Measurements from ENCODE around the gene ZBTB7A.

Gene ZBTB7A

DNA sequence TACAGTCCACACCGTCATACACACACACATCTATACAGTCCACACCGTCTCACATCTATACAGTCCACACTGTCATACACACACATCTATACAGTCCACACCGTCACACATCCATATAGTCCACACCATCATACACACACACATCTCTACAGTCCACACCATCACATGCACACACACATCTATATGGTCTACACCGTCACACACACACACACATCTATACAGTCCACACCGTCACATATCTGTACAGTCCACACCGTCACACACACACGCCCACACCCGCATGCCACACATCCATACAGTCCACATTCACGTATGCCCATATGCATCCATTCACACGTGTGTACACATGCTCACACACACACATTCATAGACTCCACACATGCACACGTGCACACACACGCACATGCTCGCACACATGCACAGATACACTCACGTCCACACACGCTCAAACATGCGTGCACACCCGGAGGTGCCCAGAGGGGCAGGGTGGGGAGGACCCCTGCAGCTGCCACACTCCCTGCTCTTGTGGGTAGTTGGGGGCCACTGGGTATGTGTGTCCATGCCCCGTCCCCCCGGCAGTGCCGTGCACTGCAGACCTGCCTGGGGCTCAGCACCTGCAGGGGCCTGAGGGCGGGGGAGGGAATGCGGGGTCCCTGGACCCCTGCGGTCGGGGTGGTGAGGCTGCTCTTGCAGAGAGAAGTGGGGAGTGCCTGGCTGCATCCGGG, 30.0 kb downstream of the ZBTB7A start:
- no peak for DNase-seq (ENCODE audit: low read depth in 3 of 3)

- no peak for DNase-seq (ENCODE audit: low read depth in 3 of 3)
Measured at GRCh38 chr19:4035582-4035981, 31.1 kb downstream of the ZBTB7A start.

DNA sequence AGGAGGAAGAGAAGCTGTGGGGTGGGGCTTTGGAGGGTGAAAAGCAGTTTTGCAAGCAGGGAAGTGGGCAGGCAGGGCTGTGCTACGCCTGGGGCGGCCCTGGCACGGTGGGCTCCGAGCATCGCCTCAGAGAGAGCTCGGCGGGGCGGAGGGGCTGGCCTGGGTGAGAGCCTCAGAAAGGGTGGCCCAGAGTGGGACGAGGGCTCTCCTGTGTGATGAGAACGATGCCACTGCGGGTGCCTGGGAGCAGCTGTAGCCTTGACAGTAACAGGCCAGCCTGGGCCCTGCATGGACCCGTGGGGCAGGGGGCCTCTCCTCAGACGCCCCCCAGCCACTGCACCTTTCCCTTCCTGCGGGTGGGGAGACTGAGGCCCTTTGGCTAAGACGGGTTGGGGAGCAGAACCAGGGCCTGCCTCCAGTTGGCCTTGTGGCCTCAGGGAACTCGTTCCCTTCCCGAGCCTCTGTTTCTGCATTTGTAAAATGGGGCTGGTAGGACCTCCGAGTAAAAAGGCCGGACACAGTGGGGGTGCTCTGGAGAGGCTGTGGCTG, 31.6 kb downstream of the ZBTB7A start:
- DNase-seq (ENCODE audit: low read depth in 3 of 3): no peak

DNA sequence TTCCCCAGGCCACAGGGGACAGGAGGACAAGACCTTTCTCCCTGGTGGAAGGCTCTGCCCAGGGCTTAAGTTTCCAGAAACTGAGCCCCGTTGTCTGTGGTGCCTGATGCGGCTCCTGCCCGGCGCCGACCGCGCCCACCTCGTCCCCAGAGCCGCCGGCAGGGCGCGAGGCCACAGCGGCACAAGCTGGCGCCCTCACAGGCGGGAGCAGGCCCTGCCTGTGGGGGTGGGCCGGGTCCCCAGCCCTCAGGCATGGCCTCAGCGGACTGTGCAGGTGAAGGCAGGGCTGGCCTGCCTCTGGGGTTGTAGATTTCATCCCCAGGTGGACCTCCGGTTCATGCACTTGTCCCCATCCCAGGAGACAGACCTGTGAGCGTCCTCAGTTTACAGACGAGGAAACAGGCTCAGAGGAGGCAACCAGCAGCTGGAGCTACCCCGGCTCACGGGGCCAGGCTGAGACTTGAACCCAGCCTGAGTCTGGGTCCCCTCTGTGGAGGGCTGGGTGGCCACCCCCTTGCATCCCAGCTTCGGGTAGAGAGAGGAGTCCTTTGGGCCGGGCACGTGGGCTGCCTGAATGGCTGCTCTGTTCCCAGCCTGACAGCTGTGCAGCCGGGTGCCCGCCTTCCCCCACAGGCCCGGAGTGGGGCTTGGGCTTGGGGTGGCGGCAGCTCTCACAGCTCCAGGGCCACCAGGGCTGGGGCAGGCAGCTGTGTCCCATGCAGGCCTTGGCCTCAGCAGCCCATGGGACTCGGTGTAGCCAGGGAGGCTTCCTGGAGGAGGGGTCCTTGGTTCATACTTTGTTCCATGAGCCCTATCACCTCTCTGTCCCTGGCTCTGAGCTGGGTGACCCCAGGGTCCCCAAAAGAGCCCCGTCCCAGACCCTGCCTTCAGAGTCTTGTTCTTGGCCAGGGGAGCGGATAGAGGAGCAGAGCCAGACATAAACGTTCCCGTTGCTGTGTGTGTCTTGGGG, 32.4 kb downstream of the ZBTB7A start:
- no peak for DNase-seq (ENCODE audit: low read depth in 3 of 3)

DNA sequence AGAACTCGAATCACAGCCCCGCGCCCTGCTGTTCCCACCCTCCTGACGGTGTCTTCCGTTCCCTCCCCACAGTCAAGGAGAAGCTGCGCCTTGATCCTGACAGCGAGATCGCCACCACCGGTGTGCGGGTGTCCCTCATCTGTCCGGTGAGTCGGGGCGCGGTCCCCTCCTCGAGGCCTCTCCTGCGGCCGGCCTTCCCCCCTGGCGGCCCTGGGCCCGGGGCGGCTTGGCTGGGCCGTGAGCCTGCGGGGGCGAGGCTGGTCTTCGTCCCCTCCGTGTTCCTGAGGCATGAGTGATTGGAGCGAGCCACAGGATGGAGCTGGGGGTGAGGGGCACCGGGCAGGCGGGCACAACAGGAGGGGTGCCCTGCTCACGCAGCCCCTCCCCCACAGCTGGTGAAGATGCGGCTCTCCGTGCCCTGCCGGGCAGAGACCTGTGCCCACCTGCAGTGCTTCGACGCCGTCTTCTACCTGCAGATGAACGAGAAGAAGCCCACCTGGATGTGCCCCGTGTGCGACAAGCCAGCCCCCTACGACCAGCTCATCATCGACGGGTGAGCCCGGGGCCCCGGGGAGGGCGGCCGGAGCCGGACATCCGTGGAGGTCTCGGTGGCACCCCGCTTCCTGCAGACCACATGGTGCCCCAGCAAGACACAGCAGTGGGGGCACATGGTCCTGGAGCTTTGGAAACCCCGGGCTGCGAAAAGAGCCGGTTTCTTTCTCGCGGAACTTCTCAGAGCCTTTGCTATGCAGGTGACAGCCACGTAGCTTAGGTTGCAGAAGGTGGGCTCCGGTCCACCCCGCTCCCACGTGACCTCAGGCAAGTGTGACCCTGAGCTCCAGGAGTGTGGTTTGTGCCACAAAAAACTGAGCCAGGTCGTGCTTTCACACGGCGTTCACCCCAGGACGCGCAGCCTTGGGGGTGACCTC, 33.4 kb downstream of the ZBTB7A start:
- DNase-seq (ENCODE audit: low read depth in 3 of 3): no peak

- DNase-seq (ENCODE audit: low read depth in 3 of 3): no peak
Measured at GRCh38 chr19:4032436-4032835, 34.3 kb downstream of the ZBTB7A start.

- no peak for DNase-seq (ENCODE audit: low read depth in 3 of 3)
Measured at GRCh38 chr19:4031420-4031819, 35.3 kb downstream of the ZBTB7A start.

DNA sequence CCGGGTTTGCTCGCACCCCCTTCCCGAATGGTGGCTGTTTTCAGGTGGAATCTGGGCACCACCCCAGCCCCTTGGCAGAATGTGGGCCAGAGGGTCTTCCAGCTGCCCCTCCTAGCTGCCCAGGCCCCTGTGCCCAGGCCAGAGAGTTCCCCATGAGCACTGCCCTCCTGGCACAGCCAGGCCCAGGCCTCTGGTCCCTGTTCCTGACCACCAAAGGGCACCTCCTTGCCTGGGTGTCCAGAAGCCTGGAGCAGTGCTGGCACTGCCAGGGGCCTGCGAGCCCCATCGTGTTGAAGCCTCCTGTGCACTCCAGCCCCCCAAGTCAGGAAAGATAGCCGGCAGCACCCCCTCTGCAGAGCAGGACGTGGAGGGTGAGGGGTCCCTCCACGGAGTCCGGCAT, 35.7 kb downstream of the ZBTB7A start:
- DNase-seq (ENCODE audit: low read depth in 3 of 3): no peak

GRCh38 chr19:4030552-4030951, 36.1 kb downstream of the ZBTB7A start:
- DNase-seq (ENCODE audit: low read depth in 3 of 3): no peak

GRCh38 chr19:4029247-4029614, 37.5 kb downstream of the ZBTB7A start:
- no peak for DNase-seq (ENCODE audit: low read depth in 3 of 3)

- no peak for DNase-seq (ENCODE audit: low read depth in 3 of 3)
Measured at GRCh38 chr19:4028334-4029246, 38.1 kb downstream of the ZBTB7A start.

DNA sequence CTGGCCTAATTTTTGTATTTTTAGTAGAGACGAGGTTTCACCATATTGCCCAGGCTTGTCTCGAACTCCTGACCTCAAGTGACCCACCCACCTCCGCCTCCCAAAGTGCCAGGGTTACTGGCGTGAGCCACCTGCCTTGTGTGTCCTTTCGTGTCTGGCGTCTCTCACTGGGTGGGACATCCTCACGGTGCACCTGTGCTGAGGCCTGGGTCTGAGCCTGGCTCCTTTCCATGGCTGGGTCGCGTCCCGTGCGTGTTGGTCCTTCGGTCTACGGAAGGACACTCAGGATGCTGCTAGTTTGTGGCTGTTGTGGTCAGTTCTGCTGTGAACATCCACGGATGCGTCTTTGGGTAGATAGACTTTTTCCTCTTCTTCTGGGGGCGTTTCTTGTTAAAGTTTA, 39.6 kb downstream of the ZBTB7A start:
- DNase-seq (ENCODE audit: low read depth in 3 of 3): no peak

DNA sequence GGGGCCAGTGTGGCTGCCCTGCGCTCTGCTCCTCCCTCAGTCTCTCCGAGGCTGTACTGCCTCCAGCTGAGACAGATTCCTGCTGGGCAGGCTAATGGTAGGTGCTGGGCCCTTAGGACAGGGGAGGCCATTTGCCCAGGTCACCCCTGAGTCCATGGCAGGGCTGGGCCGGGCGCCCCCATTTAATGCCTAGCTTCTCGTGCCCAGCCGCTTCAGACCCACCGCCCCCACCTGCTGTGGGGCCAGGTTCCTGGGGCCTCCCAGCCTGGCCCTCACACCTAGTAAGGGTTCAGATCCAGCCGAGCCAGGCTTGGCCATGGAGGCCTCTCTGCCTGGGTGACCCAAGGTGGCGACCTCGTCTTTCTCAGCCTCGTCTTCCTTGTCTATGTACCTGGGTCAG, 41.4 kb downstream of the ZBTB7A start:
- no peak for DNase-seq (ENCODE audit: low read depth in 3 of 3)

DNA sequence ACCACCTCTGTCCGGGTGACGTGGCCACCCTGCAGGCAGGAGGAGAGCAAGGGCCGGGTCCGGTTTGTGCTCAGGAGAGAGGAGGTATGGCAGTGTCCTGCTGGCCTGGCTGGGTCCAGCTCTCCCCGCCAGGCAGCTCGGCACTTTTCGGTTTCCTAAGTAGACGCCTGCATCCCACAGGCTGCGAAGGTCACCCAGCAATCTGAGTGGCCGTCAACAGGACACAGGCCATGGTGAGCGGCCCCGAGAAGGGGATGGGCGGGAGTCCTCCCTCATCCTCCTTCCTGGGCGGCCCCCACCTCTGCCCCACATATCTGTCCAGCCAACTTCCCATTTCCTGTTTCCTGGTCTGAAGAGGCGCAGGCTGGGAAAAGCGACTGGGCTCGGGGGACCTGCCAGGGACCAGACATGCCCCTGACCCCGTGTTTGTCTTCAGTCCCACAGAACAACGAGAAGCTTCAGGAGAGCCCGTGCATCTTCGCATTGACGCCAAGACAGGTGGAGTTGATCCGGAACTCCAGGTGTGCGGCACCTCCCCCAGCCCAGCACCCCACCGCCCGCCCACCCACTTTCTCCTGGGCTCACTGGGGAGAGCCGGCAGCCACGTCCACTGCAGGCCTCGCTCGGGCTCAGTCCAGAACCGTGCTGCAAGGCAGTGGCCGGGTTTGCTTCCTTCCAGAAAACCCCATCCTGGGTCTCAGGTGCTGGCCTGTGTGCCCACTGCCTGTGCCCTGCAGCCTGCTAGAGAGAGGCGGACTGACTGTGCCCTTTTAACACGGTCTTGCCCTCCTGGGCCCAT, 42.9 kb downstream of the ZBTB7A start:
- DNase-seq (ENCODE audit: low read depth in 3 of 3): no peak

DNA sequence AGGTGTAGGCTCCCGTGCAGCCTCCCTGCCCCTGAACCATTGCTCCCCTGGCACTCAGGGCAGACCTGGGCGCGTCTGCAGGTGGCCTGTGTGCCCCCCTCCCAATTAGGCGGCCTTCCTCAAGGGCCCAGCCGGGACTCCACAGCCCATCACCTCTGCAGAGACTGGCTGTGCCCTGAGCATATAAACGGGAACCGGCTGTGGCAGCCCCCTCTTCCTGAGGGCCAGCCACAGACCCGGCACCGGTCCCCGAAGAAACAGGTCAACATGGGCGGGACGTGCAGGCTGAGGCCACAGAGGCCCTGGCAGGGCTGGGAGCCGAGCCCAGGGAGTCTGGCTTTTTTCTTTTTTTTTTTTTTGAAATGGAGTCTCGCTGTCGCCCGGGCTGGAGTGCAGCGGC, 47.1 kb downstream of the ZBTB7A start:
- no peak for DNase-seq (ENCODE audit: low read depth in 3 of 3)

- DNase-seq (ENCODE audit: low read depth in 3 of 3): no peak
Measured at GRCh38 chr19:4018775-4019504, 47.8 kb downstream of the ZBTB7A start.

GRCh38 chr19:4018140-4018613, 48.5 kb downstream of the ZBTB7A start:
- DNase-seq (ENCODE audit: low read depth in 3 of 3): no peak

DNA sequence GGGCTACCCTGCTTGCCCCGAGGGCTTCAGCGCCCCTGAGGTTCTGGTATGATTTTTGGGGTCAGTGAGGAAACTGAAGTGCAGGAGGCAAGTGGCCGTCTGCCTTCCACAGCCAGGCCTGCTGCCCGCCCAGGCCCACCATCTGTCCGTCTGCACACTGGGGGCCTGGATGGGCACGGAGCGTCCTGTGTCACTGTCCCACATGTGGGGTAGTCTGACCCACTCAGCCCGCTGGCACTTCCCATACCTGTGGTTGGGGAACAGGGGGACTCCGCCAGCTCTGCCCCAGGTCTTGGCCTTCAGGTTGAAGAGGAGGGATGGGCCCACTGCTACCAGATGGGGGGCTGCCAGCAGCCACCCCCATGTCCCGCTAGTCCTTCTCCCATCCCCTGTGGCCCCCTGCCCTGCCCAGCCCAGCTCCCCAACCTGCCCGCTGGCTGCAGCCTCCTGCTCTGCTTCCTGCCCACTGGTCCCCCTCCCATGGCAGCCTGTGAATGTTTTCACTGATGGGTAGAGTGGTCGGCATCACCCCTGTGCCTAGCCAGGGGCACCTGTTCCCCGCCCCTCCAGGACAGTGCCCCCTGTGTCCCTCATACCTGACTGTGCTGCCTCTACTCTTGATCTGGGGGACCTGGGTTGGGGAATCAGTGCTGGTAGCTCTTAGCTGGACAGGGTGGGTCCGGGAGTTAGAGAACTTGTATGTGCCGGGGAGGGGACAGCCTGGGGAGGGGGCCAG, 49.6 kb downstream of the ZBTB7A start:
- no peak for DNase-seq (ENCODE audit: low read depth in 3 of 3)
